Suprapubic skin (tissue), 4 donors: ENCODE data around the gene CNDP1.

ENCODE experiments used
- CTCF ChIP-seq, 2 donors: fragments of 200-600 bp in 1 of 2; fragments of 450-650 bp in 1 of 2; sonication (generic) in 1 of 2; IDR thresholded peaks; one replicate each; pipeline ENCODE4 v1.5.1; 2016 to 2019; ENCODE audit warnings: antibody characterized with exemption in 2 of 2, mild to moderate bottlenecking in 1 of 2, moderate library complexity in 1 of 2
- POLR2A ChIP-seq, 2 donors: fragments of 450-650 bp; IDR thresholded peaks; one replicate each; pipeline ENCODE4 v1.6.1; 2017; ENCODE audit warnings: antibody characterized with exemption in 2 of 2, mild to moderate bottlenecking in 2 of 2, moderate library complexity in 2 of 2
- POLR2AphosphoS5 ChIP-seq, 3 donors: sonication (generic); formaldehyde crosslinking; IDR thresholded peaks; one replicate each; pipeline ENCODE4 v1.6.1; 2017; ENCODE audit warnings: antibody characterized with exemption in 3 of 3

DNA sequence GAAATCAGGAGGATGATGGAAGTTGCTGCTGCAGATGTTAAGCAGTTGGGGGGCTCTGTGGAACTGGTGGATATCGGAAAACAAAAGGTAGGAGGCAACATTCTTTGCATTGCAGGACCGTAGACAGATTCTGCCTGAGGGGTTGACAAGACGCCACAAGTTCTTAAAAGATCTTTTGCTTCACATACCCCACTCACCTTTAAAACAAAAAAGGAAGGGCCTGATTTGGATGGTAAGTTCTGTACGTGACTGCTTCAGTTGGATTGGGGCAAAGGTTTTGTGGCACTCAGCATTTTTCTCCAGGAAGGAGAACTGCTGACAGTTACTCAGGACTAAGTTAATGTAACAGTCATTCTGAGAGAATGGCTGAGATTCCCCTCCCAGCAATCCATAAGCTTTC is 32.9 kb upstream of the CNDP1 start:
- no peak for TF ChIP-seq CTCF (IDR thresholded peaks at IDR 0.05)
- no peak for TF ChIP-seq POLR2A (IDR thresholded peaks at IDR 0.05)
- no peak for TF ChIP-seq POLR2AphosphoS5 (IDR thresholded peaks at IDR 0.05)
